ENCODE results near the gene XYLT1. TPM values are rescaled to one million over a fixed set of nuclear protein-coding genes. Genes with fewer than 3 reads are reported as not detected.

Gene XYLT1
- total and polyA plus RNA-seq, 9 of the 15 experiments (the other 6 are each of a cell fraction or from before 2014, with no cell fraction given), result 0.03 to 0.09 (median 0.08) TPM; not detected in 6

GRCh38 chr16:17330044-17330443, 140.7 kb downstream of the XYLT1 start:
- DNase-seq (ENCODE audit: extremely low read depth in 1 of 4, low spot score in 3 of 4) (no peak), ATAC-seq (no peak), FAIRE-seq (no peak)
- WGBS (ENCODE audit: insufficient coverage, low coverage, missing lambda C conversion rate), result 2% methylated on average over 4 of the region's 4 CpGs
- H3K4me1 ChIP-seq (replicated peaks in 1 of 2; ENCODE audit: control insufficient read depth in 2 of 2, insufficient read depth in 2 of 2, low read length in 2 of 2), result no peaks in the 10 kb centered on the region; a peak in 1 of 5 replicates
- H3K4me2 ChIP-seq (ENCODE audit: insufficient read depth, low read length), result no peak overlapping the region
- ChIA-PET CTCF (ENCODE audit: low intra/inter-chr PET ratio) (no interaction called here), POLR2A (no interaction called here)
- H3K9me3 ChIP-seq (replicated peaks; ENCODE audit: control insufficient read depth, insufficient read depth, low read depth, low read length), result no peaks in the 10 kb centered on the region
- no peak overlapping the region for H3K4me3 ChIP-seq
- TF ChIP-seq GABPB1 (CRISPR knock-in tag; IDR thresholded peaks at IDR 0.05) (no peak), MEIS2 (IDR thresholded peaks at IDR 0.05; ENCODE audit: partially characterized antibody) (no peak), ZNF24 (IDR thresholded peaks at IDR 0.05) (no peak), CLOCK (CRISPR knock-in tag; IDR thresholded peaks at IDR 0.05; ENCODE audit: borderline replicate concordance) (no peak), EHMT2 (IDR thresholded peaks at IDR 0.05) (no peak), DIDO1 (tag; IDR thresholded peaks at IDR 0.05; ENCODE audit: low read depth) (no peak), PHB (CRISPR knock-in tag; IDR thresholded peaks at IDR 0.05) (no peak), ELF1 (tag; IDR thresholded peaks at IDR 0.05) (no peak), MNT (conservative IDR thresholded peaks at IDR 0.05) (no peak), CREB3 (tag; conservative IDR thresholded peaks at IDR 0.05; ENCODE audit: low read depth) (no peak), KDM5B (IDR thresholded peaks at IDR 0.05; ENCODE audit: insufficient replicate concordance, low read depth, low read length) (no peak), FOXA3 (CRISPR knock-in tag; conservative IDR thresholded peaks at IDR 0.05 in 1 of 2, IDR thresholded peaks at IDR 0.05 in 1 of 2) (no peak)
- TF ChIP-seq, protein P1, sequence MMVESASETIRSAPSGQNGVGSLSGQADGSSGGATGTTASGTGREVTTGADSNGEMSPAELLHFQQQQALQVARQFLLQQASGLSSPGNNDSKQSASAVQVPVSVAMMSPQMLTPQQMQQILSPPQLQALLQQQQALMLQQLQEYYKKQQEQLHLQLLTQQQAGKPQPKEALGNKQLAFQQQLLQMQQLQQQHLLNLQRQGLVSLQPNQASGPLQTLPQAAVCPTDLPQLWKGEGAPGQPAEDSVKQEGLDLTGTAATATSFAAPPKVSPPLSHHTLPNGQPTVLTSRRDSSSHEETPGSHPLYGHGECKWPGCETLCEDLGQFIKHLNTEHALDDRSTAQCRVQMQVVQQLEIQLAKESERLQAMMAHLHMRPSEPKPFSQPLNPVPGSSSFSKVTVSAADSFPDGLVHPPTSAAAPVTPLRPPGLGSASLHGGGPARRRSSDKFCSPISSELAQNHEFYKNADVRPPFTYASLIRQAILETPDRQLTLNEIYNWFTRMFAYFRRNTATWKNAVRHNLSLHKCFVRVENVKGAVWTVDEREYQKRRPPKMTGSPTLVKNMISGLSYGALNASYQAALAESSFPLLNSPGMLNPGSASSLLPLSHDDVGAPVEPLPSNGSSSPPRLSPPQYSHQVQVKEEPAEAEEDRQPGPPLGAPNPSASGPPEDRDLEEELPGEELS (CRISPR knock-in tag; IDR thresholded peaks at IDR 0.05; ENCODE audit: borderline replicate concordance), result no peak
- TF ChIP-seq, protein P2, sequence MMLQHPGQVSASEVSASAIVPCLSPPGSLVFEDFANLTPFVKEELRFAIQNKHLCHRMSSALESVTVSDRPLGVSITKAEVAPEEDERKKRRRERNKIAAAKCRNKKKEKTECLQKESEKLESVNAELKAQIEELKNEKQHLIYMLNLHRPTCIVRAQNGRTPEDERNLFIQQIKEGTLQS (IDR thresholded peaks at IDR 0.05), result no peak
- TF ChIP-seq, protein P2 (CRISPR knock-in tag; conservative IDR thresholded peaks at IDR 0.05), result no peak
- no peaks in the 10 kb centered on the region for H3K79me2 ChIP-seq (ENCODE audit: control insufficient read depth, insufficient read depth, low read length)
- in situ Hi-C loops (cut with MboI), result no loop called here
- intact Hi-C loops (cut with micrococcal nuclease), result no loop called here
- H3K36me3 ChIP-seq (ENCODE audit: control insufficient read depth, insufficient read depth, low read length), result no peaks in the 10 kb centered on the region
- H2AFZ ChIP-seq (ENCODE audit: low read depth, low read length), result no peak overlapping the region
- no peaks in the 10 kb centered on the region for H4K20me1 ChIP-seq (replicated peaks; ENCODE audit: control insufficient read depth, insufficient read depth, low read length)
- H3K27ac ChIP-seq (ENCODE audit: extremely low read depth, low read depth, low read length), result no peak overlapping the region
- no peaks in the 10 kb centered on the region for H3K9me1 ChIP-seq (ENCODE audit: control insufficient read depth, insufficient read depth, low read length)
- H3K27me3 ChIP-seq (ENCODE audit: control insufficient read depth in 2 of 2, insufficient read depth in 2 of 2, low read length in 2 of 2), result peaks cover 9 to 34% of the 10 kb centered on the region in 2 experiments; a peak in 4 of 5 replicates
- no TSS peak for BruUV-seq (replicated peaks)
- no peak overlapping the region for H3K9ac ChIP-seq (ENCODE audit: insufficient read depth in 1 of 2, low read depth in 2 of 2, low read length in 2 of 2)

All from K562 (cell line).